ENCODE results near the gene C10orf67. TPM values are rescaled to one million over a fixed set of nuclear protein-coding genes. Genes with fewer than 3 reads are reported as not detected.

The C10orf67 gene
- total RNA-seq, 1 experiment from 2014 or later = 0.45 TPM

- no peak overlapping the region for H3K4me3 Mint-ChIP-seq (ENCODE audit: low read depth, unreplicated experiment)
- no TSS peak for BruUV-seq (replicated peaks)
- no peak overlapping the region for H3K27ac Mint-ChIP-seq (ENCODE audit: unreplicated experiment)
- no peaks in the 10 kb centered on the region for H3K4me1 Mint-ChIP-seq (ENCODE audit: low read depth, unreplicated experiment)
- TF ChIP-seq CTCF (IDR thresholded peaks at IDR 0.05; ENCODE audit: unreplicated experiment) = no peak
- H3K36me3 Mint-ChIP-seq (ENCODE audit: insufficient read depth, unreplicated experiment) = no peaks in the 10 kb centered on the region
- H3K27me3 Mint-ChIP-seq (ENCODE audit: unreplicated experiment) = no peaks in the 10 kb centered on the region
- CTCF ChIA-PET = no interaction called here
- intact Hi-C loops (cut with micrococcal nuclease; ENCODE audit: unreplicated experiment) = loop anchor here (10.0 kb wide), 2 partner anchors 125 to 875 kb away; no protein-coding TSS in a partner anchor
- no peak for DNase-seq
- H3K9me3 Mint-ChIP-seq (ENCODE audit: low read depth, unreplicated experiment) = no peaks in the 10 kb centered on the region
These were observed 24.8 kb downstream of the C10orf67 start for GRCh38 chr10:23319835-23320234.

- no peak for TF ChIP-seq CTCF (IDR thresholded peaks at IDR 0.05; ENCODE audit: unreplicated experiment)
- intact Hi-C loops (cut with micrococcal nuclease; ENCODE audit: unreplicated experiment) = loop anchor here (10.0 kb wide), 2 partner anchors 126 to 876 kb away; no protein-coding TSS in a partner anchor
- BruUV-seq (replicated peaks) = no TSS peak
- no peak overlapping the region for H3K27ac Mint-ChIP-seq (ENCODE audit: unreplicated experiment)
- H3K9me3 Mint-ChIP-seq (ENCODE audit: low read depth, unreplicated experiment) = no peaks in the 10 kb centered on the region
- H3K4me3 Mint-ChIP-seq (ENCODE audit: low read depth, unreplicated experiment) = no peak overlapping the region
- H3K27me3 Mint-ChIP-seq (ENCODE audit: unreplicated experiment) = no peaks in the 10 kb centered on the region
- no peaks in the 10 kb centered on the region for H3K4me1 Mint-ChIP-seq (ENCODE audit: low read depth, unreplicated experiment)
- DNase-seq = no peak
- no peaks in the 10 kb centered on the region for H3K36me3 Mint-ChIP-seq (ENCODE audit: insufficient read depth, unreplicated experiment)
- CTCF ChIA-PET = no interaction called here
These were observed 26.2 kb downstream of the C10orf67 start for GRCh38 chr10:23318359-23318758.

GRCh38 chr10:23317416-23317815 is 27.2 kb downstream of the C10orf67 start:
- intact Hi-C loops (cut with micrococcal nuclease; ENCODE audit: unreplicated experiment) = loop anchor here (10.0 kb wide), 2 partner anchors 127 to 877 kb away; no protein-coding TSS in a partner anchor
- Mint-ChIP-seq H3K27me3 (ENCODE audit: unreplicated experiment) (no peaks in the 10 kb centered on the region), H3K4me1 (ENCODE audit: low read depth, unreplicated experiment) (no peaks in the 10 kb centered on the region), H3K9me3 (ENCODE audit: low read depth, unreplicated experiment) (no peaks in the 10 kb centered on the region), H3K27ac (ENCODE audit: unreplicated experiment) (no peak overlapping the region), H3K4me3 (ENCODE audit: low read depth, unreplicated experiment) (no peak overlapping the region), H3K36me3 (ENCODE audit: insufficient read depth, unreplicated experiment) (no peaks in the 10 kb centered on the region)
- TF ChIP-seq CTCF (IDR thresholded peaks at IDR 0.05; ENCODE audit: unreplicated experiment) = no peak
- CTCF ChIA-PET = no interaction called here
- no peak for DNase-seq
- BruUV-seq (replicated peaks) = no TSS peak

- H3K36me3 Mint-ChIP-seq (ENCODE audit: insufficient read depth, unreplicated experiment) = no peaks in the 10 kb centered on the region
- BruUV-seq (replicated peaks) = no TSS peak
- DNase-seq = no peak
- intact Hi-C loops (cut with micrococcal nuclease; ENCODE audit: unreplicated experiment) = loop anchor here (10.0 kb wide), 2 partner anchors 128 to 878 kb away; no protein-coding TSS in a partner anchor
- no peak overlapping the region for H3K27ac Mint-ChIP-seq (ENCODE audit: unreplicated experiment)
- no peak overlapping the region for H3K4me3 Mint-ChIP-seq (ENCODE audit: low read depth, unreplicated experiment)
- H3K4me1 Mint-ChIP-seq (ENCODE audit: low read depth, unreplicated experiment) = no peaks in the 10 kb centered on the region
- no peak for TF ChIP-seq CTCF (IDR thresholded peaks at IDR 0.05; ENCODE audit: unreplicated experiment)
- CTCF ChIA-PET = interaction anchor here (0.5 to 0.7 kb wide), 2 partner anchors 24 to 152 kb away, joined by 4 to 5 read pairs; no protein-coding TSS in a partner anchor
- H3K27me3 Mint-ChIP-seq (ENCODE audit: unreplicated experiment) = no peaks in the 10 kb centered on the region
- H3K9me3 Mint-ChIP-seq (ENCODE audit: low read depth, unreplicated experiment) = no peaks in the 10 kb centered on the region
These were observed 28.2 kb downstream of the C10orf67 start for GRCh38 chr10:23316406-23316805.

Data from Calu3 (cell line).